Mesenteric fat pad (tissue), 1 donor: ENCODE measurements around the gene SYPL1. TPM values are rescaled to one million over a fixed set of nuclear protein-coding genes. Genes with fewer than 3 reads are reported as not detected.
A peak's percentile ranks its signal among the peaks of the same experiment; 100 is the strongest.
"Not testable (repeated sequence)": the region's sequence is repeated elsewhere in the genome, so short reads cannot be mapped to it uniquely, and the experiment has no call there.

Source experiments
- DNase-seq: peaks from one replicate; pipeline ENCODE4 v3.0.0-alpha.2; 2020; ENCODE audit warnings: low spot score
- long read RNA-seq: library from polyadenylated mRNA; unstranded; transcript quantifications from one replicate; pipeline ENCODE4 v2.0.0, GENCODE V29; 2020
- total RNA-seq: library from RNA; stranded (reverse); fragmentation: NEBNext Ultra II Directional; extraction: Animal tissue kit (Norgen Biotek cat#: 25700); gene quantifications from one replicate; pipeline ENCODE4 v1.2.1, GENCODE V29; 2021
- donor health status: DM: yes; HTN: yes; CAD: no.

SYPL1 gene
- total RNA-seq, result 70.8 TPM
- long read RNA-seq, transcript SYPL1-202 (5 exons, 2,151 nt), result major isoform, 350 of 376 reads
- long read RNA-seq, transcript SYPL1-205 (6 exons, 1,193 nt), result minor isoform, 7 of 376 reads
- long read RNA-seq, partial matches to known transcripts, result 2 of 376 reads
- long read RNA-seq, other reads (novel, unspliced or antisense), result 17 of 376 reads

DNA sequence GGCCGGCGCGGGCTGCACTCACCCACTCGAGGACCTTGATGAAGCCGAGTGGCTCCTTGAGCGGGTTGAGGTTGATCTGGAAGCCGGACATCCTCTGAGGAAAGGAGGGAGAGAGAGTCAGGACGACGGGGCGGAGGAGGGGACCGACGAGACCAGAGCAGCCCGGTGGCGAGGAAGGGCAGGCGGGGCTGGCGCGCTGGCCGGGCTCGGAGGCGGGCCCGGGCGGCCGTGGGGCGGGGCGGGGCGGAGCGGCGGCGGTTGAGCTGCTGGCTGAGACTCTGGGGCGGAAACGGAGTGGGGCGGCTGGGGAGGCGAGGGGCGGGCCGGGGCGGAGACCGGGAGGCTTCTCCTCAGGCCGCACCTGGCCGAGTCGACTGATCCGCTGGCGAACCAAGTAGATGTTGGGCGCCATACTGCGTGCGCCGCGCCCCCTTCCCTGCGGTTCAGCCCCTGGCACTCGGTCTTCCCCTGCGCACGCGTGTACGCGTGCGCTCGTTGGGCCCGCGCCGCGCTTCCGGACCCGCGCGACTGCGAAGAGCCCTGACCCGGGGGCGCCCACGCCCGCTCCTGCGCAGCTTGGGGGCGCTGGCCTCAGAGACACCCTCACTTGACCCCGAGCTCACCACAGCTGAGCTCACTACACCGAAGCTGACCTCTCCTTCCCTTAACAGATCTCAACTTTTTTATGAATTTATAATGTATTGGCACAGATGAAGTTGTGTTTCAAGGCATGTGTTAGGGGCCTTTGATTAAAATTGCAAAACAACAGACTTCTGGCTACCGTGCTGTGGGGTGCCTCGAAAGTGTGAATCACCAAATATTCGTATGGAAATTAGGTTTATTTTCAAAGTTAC lies at the start of gene SYPL1:
SYPL1 (minus strand) TSS at position 195 of the 854 bp plus-strand sequence; CDS start at position 91, 104 bp downstream.
- DNase-seq, result peak; percentile 98

DNA sequence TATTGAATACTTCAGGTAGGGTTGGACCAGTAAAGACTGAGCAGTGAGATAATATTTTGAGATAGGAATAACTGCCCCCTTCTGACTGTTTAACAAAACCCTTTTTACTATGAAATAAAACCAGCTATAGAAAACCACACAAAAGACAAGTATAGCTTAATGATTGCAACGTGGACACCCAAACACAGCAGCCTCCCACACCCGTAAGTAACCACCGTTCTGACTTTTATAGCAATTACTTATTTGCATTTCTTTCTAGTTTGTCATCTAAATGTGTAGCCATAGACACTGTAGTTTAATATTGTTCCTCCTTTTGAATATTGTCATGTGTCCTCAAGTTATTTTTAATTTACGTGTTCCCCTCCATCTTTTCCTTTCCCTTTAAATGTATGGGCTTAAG lies 42.9 kb upstream of the SYPL1 start:
- no peak for DNase-seq

DNA sequence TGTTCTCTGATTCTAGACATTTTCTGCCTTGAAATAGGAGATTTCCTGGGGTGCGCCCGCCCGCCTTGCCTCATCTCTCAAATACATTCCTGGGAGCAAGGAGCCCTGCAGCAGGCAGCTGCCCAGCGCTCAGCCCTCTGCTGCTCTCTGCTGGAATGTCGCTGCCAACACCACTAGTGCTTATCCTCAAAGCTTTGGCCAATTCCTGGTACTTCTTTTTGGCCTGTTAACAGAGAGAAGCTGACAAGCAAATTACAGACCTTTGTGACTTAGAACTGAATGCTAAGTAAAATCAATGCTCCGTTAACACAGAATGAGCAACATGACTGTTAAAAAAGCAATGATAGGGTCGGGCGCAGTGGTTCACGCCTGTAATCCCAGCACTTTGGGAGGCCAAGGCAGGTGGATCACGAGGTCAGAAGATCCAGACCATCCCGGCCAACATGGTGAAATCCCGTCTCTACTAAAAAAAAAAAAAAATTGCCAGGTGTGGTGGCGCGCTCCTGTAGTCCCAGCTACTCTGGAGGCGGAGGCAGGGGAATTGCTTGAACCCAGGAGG lies 41.9 kb upstream of the SYPL1 start:
- peak; percentile 91 for DNase-seq

DNA sequence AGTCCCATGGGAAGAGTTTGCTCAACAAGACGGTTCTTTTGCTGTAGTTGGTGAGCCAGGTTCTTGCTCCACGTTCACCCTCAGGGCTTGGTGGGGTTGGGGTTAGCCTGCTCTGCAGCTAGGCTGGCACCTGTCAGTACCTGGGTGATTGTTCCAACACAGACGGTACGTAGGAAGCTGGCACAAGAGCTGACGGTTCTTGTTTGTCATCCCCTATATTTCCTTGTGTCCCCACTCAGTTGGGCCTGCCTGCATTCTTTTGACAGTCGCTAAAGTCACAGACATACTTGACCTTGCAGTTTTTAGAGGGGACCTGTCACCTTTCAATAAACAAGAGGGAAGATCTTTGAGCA lies 40.2 kb upstream of the SYPL1 start:
- DNase-seq, result no peak

DNA sequence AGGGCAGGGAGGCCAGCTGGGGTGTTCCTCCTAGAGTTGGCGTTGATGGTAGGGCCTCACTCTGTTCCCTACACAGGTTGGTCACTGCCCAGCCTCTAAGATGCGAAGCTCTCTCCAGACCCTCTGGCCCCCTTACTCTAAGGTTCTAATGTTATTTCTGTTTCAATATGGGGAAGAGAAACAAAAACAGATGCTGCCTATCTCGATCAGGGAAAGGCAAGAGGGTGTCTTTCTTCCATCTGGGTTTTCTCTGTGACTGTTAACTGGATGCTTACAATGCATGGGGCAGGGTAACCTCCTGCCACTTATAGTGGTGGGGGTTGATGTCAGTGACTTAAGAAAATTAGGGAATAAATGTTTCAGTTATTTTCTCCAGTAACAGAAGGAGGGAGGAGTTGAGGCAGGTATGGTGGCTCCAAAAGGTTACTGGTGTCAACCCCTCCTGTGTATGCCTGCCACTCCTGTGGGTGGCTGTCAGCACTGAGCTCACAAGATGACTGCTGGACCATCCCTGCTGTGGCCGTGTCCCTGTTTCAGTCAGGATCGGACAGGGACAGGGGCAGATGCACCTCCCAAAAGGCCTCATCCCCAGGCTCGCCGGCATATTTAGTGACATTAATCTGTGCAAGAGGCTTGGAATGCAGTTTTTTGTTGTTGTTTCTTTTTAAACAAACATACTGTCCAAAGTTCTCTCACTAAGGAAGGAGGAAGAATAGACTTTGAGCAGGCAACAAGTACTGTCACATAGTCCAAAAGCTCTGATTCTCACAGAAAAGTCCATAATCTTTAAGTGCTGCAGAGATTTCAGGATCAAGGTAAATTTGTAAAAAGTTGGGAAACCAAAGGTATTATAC lies 39.6 kb upstream of the SYPL1 start:
- DNase-seq, result no peak

DNA sequence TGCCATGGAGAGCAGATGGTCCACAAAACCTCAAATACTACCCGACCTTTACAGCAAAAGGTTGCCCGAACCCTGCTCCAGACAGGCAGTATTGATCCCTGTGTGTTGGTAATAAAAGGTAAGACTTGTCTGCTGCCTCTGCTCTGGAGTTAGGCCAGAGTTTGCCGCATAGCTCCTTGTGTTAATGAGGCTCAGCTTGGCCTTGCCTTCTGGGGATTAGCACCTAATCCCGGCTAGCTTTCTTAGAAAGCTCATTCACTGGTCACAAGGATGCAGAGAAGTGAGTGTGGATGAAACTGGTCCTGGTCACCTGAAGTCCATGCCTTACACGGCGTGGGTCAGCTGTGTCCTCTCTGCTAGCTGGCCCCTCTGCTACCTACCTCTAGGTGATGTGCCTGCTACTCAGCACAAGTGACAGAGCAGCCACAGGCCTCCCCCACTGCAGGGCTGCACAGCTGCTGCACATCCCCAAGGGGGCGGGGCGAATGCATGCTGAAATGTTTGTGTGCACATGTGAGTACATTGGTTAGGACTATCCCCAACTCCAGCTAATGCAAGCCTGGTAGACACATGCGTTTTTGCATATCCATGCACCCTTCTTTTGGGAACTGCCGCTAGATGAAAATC lies 31.7 kb upstream of the SYPL1 start:
- no peak for DNase-seq

DNA sequence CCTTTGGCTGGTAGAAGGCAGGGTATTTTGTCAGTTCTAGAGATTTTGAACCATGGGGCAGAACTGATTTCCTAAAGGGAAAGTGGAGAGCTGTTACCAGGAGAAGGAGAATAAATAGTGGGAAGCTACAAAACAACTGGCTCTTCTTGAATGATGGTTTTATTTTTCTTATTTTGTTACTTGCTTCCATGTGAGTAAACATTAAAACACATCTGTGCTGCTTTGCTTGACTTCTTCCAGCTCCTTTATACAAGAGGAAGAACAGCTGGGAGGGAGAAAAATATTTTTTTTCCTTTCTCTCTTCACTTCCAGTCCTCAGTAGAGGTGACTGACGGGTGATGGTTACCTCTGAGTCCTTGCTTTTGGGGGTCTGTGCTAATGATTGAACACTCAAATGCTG lies 30.0 kb upstream of the SYPL1 start:
- no peak for DNase-seq

DNA sequence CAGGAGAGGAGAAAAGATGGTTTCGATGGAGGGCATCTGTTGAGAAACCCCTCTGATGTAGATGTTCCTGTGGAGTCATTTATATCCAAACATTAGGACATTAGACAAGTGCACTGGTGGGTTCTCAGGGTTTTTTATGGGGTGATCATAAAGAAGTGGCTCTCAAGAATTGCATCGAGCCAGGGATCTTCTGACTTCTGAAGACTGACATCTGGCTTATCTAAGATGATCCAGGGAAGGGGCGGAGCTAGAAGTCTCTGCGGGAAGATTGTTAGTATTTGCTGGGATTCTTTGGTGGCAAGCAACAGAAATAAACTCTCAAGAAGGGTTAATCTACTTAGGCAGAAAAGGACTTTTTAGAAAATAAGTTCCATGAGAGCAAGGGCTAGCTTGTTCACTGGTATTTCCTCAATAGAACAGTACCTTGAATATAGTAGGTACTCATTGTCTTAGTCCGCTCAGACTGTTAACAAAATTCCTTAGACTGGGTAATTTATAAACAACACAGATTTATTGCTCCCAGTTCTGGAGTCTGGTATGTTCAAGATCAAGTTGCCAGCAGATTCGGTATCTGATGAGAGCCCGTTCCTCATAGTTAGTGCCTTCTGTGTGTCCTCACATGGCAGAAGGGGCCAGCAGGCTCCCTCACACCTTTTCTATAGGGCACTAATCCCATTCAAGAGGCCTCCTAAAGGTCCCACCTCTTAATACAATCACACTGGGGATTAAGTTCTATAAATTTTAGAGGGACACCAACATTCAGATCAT lies 28.5 kb upstream of the SYPL1 start:
- no peak for DNase-seq

DNA sequence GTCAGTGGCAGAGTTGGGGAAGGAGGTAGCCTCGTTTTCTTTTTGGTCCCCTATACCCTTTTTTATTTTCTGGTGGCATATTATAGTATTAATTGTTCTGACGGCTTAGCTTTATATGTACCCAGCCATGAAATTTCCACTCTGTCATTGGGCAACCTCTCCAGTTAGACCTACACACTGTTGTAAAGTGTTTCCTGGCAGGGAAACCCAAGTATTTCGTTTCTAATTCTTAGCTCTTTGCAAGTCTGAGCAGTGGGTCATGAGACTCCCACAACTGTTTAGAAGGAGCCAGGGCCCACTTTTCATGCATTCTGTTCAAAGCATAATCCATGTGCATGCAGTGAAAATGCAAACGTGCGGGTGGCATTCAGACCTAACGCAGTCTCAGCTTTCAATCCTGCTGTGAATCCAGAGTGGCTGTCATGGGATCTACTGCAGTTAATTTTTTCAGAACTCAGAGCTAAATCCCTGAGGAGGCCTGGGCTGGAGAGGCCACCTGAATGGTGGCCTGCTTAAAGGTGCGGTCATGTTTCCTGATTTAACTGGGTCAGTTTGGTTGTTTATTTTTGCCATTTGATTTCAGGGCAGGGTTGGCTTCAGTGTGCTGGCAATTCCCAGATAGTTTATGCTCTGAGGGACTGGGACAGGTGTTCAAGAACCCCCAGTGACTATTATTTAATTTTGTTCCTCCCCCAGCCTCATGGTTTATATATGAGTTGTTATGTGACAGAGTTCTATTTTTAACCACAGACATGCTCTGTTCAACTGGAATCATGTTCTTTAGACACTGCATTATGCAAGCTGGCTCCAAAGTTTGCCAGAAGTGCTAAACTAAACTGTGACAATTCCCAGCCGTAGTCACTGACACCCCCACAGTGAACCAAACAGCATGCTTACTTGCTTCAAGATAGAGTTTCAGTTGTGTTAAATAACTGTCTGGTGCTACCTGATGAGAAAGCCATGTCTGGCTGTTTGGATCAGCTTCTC lies 27.4 kb upstream of the SYPL1 start:
- DNase-seq, result no peak

DNA sequence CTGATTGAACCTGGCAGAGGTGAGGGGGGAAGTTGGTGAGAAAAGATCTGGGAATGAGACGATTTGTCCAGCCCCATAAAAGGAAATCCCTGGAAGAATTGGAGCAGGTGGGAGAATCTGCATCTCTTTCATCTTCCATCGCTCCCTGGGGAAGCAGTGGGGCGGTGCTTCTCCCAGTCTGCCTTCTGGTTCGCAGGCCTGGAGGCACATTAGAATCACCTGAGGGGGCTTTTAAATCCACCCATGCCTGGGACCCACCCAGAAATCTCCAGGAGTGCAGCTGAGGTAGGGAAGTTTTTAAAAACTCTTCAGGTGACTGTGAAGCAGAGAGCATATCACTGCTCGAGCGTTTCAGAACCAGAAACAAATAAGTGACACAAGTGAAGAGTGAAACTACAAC lies 26.7 kb upstream of the SYPL1 start:
- no peak for DNase-seq

DNA sequence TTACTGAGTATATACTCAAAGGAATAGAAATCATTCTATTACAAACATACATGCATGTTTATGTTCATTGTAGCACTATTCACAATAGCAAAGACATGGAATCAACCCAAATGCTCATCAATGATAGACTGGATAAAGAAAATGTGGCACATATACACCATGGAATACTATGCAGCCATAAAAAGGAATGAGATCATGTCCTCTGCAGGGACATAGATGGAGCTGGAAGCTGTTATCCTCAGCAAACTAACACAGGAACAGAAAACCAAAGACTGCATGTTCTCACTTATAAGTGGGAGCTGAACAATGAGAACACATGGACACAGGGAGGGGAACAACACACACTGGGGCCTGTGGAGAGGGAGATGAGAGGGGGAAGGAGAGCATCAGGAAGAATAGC lies 26.1 kb upstream of the SYPL1 start:
- DNase-seq, result not testable (repeated sequence)

DNA sequence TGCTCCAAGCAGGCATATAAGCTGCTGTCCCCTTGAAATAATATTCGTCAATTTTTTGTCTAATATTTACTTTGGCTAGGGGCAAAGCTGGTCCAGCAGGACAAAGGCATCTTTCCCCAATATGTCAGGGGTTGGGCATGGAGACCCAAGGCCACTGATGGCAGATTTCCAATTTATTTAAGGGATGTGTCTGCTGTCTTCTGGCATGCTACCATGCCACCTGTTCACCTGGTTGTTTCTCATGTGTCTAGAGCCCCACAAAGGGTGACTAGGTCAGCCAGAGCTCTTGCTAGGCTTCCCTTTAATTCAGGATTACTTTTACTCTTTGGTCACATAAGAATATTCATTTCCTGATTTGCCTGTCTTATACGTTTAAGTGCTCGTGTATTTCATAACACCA lies 22.1 kb upstream of the SYPL1 start:
- no peak for DNase-seq

DNA sequence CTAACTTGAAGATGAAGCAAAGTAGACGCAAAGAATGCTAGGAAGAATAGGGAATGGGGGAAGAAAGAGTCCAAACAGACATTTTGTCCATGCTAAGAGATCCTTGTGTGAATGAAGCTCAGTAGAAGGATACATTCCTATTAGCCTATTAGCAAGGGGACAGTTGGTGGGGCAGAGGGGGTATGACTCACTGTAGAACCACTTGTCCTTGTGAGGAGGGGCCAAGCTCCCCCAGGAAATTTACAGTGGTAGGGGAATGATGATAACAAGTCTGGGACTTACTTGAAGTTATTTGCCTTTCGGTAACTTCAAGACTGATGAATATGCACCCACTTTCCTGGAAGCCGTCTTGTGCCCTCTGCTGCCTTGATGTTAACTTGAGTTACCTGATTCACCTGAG lies 17.2 kb upstream of the SYPL1 start:
- no peak for DNase-seq

DNA sequence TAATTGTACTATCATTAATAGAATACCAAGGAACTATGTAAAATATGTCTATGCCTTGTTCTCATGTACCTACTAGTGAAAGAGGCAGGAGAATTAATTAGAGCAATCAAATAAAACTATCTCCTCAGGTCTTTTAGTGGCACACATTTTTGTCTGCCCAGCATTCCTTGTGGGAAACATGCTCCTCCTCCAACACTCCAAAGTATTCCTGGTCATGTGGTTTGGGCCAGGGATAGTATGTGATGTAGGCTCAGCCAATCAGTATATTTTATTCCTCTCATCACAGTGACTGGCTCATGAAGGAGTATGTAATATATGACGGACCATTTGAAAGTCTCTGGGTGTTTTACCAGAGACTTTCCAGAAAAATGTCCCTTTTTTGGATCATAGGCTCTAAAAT lies 16.7 kb upstream of the SYPL1 start:
- no peak for DNase-seq

DNA sequence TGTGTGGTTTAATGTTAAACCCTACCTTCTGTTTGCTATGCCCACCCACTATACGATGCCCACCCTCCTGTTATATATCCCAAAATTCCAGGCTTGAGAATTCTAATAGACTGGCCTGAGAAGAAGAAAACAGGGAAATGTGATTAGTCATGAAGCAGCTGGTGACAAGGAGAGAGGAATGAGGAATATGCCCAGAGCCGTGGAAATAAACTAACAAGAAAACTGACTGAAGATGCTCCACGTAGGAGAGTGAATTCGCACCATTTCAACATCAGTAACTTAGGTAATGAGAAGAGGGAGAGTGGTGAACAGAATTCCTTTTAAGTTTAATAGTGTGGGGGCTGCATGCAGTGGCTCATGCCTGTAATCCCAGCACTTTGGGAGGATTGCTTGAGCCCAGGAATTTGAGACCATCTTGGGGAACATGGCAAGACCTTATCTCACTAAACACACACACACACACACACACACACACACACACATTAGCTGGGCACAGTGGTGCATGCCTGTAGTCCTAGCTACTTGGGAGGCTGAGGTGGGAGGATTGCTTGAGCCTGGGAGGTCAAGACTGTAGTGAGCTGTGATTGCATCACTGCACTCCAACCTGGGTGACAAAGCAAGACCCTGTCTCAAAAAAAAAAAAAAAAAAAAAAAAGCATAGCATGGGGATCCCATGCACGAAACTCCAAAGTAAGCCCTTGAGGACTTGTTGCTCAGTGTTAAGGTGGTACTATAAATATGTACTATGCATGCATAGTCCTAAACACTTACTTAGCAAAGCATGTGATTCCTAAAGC lies 16.1 kb upstream of the SYPL1 start:
- no peak for DNase-seq

DNA sequence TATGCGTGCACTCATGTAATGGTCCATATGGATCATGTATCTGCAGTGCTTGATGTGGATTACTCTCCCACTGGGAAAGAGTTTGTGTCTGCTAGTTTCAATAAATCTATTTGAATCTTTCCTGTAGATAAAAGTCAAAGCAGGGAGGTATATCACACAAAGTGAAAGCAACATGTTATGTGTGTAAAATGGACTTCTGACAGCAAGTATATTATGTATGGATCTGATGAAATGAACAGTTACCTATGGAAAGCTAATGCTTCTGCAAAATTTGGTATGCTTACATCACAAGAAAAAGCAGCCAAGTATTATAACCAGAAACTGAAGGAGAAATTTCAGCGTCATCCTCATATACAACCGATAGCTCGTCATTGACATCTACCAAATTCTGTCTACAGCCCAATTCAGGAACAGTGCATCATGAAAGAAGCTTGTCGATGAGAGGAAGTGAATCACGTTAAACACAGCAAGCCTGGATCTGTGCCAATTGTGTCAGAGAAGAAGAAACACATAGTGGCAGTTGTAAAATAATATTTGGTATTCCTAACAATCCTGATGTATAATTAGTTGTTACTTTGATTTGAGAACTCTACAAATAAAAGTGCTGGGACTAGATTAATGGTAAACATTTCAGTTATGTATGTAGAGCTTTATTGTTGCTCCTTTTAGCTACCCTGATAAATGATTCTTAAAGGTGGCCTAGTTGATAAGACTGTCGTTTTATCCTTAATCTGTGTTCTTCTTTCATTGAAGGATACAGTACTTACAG lies 14.2 kb upstream of the SYPL1 start:
- DNase-seq, result no peak

DNA sequence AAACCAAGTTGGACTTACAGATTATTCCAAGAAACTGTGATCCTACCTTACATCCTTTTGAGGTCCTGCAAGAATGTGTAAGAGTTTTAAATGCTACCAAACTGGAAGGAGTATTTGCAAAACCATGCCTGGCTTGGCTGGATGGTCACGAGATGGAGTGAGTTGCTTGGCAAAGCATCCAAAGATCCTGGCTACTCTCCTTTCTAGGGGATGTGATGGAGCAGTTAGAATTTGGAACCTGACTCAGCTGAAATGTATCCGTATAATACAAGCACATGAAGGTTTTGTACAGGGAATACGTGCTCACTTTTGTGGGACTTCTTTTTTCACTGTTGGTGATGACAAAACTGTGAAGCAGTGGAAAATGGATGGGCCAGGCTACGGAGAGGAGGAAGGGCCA lies 13.3 kb upstream of the SYPL1 start:
- DNase-seq, result no peak

DNA sequence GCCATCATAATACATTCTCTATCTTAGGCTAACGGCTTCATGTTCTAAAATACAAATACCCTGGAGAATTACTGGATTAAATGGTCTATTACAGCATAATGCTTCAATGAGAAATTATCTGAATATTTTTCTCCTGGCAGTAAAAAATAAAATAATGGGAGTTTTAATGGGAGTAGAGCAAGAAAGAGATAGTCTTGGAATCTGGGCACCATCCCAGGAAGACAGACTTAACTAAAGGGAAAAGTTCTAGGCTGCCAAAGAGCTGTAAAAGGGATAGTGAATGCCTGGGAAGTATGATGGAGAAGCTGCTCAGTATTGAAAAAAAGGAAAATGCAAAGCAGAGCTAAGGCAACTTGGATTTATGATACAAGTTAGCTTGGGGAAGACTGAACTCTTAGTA lies 12.1 kb upstream of the SYPL1 start:
- no peak for DNase-seq
